Stimulated activated CD4-positive, alpha-beta T cell treated with anti-CD3 and anti-CD28 coated beads, Interleukin-12 subunit alpha, Interleukin-12 subunit beta, amount 100 ng/mL, for 4 hours (primary cell): ENCODE data around the gene AADACL2.
"Not testable (repeated sequence)": the region's sequence is repeated elsewhere in the genome, so short reads cannot be mapped to it uniquely, and the experiment has no call there.

Experiments used
- DNase-seq: peaks from one replicate; pipeline ENCODE4 v3.0.0-alpha.2; 2020

AADACL2 gene

DNA sequence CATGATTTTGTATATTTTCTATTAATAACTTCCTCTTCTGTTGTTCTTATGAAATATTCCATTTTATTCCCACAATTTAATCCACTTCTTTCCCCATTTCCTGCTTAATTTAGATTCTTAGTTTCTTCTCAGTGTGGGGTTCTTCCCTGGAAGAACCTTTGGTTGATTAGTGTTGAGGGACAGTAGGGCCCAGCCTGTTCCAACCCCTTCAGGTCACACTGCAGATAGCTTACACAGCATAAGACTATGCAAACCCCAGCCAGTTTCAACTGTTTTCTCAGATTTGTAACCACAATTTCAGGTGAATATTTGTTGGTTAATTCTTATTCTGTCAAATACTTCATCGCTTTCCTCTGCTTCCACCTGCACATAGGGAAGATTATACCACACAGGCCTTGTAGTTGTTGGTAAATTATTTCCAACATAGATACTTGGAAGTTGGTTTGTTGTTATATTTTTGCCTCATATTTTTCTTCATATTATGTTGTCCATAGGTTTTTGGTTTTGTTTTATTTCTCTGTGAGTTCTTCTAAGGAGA lies 34.7 kb downstream of the AADACL2 start:
- no peak for DNase-seq

DNA sequence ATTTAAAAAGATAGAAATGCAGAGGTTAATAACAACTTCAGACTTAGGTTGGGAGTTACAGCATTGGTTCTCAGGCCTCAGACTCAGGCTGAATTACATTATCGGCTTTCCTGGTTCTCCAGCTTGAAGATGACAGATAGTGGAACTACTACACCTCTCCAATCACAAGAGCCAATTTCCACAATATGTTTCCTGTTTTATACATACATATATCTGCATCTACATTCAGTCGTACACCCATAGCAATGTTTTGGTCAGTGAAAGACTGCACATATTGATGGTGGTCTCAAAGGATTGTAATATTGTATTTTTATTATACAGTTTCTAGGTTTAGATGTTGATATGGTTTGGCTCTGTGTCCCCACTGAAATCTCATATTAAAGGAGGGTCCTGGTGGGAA lies 35.4 kb downstream of the AADACL2 start:
- no peak for DNase-seq

DNA sequence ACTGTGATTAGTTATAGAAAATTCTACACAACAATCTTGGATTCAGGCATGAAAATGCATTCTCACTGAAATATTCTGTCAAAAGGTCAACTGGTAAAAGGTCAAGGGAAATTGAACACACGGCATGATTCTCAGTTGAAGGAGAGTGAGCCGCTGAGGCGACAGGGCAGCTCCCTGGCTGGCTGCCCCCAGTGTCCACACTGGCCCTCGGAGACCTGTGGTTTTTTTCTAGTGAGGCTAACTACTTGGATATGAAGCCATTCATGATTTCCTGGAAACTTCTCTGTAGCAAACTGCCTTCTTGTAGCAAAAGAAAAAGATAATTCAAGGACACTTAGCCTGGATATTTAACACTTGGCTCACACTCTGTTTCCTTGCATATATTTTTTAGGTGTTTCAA lies 37.2 kb downstream of the AADACL2 start:
- no peak for DNase-seq

DNA sequence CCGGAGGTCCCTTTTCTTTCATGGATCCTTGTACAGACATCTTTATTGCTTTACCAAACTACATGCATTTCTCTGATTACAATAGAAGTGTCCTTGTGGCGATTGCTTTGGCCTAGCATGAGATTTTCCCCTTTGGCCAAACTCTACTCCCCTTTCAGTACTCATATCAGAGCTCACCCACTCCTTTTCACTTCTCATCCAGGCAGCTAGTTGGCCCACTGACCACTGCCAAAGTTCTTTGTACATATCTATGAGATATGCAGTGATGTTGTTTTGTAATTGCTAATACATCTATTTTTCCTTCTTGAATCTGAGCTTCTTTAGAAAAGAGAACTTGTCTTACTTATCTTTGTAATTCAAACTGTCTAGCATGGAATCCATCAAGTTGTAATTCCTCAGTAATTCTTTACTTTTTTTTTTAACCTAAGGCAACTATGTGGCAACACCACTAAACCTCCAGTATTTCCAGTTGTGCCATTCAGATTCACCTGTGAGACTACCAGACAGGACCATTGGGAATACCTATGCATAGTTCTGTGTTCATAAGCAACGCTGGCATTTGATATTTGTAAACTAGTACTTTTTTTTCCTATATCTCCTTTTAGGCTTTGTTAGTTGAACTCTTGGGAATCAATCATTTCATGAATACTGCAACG lies 39.2 kb downstream of the AADACL2 start:
- no peak for DNase-seq

DNA sequence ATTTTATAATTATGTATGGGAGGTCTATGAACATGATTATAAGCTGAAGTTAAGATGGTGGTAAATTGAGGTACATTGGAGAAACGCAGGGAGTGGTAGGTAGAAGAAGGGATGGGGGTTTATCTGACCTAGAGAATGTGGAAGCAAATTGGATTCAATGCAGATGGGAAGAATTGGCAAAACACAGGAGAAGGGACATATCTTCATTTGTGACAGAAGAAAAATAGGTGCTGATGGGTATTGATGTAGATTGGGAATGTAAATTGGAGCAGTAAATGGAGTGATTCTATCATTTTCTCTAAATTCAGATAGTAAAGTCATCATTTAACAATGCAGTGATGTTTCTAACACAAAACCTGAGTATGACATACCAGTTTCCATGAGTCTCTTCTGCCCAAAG lies 40.5 kb downstream of the AADACL2 start:
- DNase-seq, result no peak

DNA sequence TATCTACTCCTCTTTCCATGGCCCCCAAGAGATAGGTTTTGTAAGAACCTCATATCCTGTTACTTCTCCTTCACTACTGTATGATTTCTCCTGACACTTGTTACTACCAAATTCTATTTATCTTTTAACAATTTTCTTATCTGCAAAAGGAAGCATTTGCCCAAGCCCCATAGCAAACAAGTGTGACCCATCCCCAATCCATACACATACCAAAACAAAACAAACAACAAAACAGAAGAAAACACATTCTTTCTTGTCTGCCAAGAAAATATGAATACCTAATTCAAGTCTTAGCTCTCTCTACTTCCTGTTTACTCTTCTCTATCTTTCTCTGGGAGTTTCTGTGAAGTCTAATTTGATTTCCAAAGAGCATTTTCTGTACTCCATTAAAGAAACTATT lies 41.2 kb downstream of the AADACL2 start:
- no peak for DNase-seq

GRCh38 chr3:151775314-151776258 lies 41.9 kb downstream of the AADACL2 start:
- DNase-seq, result no peak

DNA sequence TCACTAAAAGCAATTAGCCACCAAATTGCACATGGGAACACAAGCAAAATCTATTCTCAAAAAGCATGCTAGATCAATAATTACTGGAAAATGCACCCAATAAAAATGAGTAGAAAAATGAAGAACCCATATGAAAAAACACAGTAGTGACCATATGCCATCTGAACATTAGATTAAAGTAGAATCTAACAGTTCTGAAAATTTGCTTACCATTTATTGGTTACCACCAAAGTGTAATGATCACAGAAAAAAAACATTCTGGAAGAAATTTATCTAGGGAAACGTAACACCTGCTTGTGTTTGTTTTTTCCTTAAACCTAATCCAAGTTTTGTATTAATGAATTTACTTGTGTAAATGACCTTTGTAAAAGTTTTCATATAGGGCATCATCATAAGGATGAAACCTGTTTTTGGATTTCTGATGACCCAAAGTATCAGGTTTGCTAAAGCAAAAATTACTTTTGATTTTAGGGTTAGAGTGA lies 42.6 kb downstream of the AADACL2 start:
- DNase-seq, result no peak

- DNase-seq, result no peak
These were observed 44.2 kb downstream of the AADACL2 start for GRCh38 chr3:151777880-151778279.

- DNase-seq, result no peak
These were observed 53.9 kb downstream of the AADACL2 start for GRCh38 chr3:151787626-151788025.

DNA sequence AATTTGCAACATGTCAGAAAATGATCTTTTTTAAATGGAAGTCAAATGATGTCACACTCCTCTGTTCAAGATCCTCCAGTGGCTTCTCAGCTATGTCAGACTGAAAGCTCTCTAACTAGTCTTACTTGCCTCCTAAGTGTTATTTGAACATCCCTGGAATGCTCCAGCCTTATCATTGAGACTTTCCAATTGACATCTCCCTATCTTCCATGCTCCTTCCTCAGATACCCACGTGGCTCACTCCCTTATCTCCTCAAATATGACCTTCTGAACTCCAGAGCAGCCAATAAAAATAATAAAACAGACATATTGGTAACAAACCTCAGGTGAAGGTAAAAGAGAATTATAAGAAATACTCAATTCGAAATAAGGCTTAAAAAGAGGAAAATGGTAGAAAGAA lies 54.7 kb downstream of the AADACL2 start:
- no peak for DNase-seq

DNA sequence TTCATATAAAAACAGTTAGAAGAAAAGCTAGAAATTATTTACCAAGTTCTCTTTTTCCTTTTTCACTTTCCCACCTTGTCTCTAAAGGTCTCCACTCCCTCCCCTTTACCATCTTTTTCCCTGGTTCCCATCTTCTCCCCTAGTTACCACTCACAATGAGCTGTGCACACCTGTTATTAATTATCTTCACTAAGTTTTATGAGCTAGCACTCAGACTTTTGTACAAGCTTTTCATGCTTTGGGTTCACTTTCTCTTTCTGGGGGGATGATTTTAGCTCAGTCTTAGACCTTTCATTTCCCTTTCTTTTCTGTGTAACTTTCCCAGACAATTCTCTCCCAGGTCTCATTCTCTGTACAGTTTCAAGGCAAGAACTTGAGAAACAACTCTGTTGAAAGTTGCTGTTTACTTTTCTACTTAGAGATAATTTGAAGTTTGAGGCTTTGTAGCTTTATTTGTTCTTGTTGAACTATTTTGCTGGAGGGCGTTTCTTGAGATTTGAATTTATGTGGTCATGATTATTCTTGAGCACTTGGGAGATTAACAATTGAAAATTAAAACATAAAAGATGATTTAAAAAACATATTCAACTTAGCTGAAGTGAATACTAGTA lies 56.2 kb downstream of the AADACL2 start:
- DNase-seq, result no peak

DNA sequence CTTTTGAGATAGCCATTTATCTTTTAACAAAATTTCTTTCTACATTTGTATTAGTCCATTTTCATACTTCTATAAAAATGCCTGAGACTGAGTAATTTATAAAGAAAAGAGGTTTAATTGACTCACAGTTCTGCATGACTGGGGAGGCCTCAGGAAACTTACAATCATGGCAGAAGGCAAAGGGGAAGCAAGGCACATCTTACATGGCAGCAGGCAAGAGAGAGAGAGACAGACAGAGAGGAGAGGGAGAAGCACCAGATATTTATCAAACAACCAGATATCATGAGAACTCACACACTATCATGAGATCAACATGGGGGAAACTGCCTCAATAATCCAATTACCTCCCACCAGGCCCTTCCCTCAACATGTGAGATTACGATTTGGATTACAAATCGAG lies 57.0 kb downstream of the AADACL2 start:
- DNase-seq, result not testable (repeated sequence)

DNA sequence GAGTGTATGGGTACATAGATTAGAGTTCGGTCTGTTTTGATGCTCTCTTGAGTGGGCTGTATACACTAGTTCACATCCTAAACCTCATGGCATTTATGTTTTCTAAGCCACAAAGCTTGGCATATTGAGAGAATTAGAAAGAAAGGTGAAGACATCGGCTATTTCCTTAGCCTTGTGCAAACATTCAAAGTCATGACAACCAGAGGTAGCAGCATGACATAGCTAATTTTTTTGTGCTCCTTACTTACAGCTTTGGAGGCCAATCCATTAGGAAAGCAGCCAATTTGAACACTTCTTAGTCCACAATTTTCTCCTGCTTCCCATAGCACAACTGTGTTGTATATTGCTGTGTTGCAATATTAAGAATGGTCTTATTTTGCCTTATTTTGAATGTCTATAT lies 58.7 kb downstream of the AADACL2 start:
- no peak for DNase-seq

- DNase-seq, result no peak
These were observed 59.9 kb downstream of the AADACL2 start for GRCh38 chr3:151793636-151794035.

DNA sequence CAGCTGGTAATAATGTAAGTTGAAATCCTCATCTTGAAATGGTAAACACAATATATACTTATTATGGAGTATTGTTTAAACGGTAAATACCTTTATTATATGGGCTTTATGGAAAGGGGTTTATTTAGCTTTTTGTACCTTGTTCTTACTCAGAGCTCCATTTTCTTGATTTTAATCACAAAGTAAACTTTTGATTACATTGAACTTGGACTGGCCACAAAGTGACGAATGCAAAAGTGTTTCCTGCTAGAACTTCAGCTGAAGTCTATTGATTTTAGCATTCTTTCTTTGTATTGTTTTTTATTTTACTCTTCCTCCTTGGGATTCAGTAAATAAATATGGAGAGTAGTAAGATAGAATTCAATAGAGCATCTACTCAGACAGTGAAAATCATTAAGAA lies 60.4 kb downstream of the AADACL2 start:
- no peak for DNase-seq

DNA sequence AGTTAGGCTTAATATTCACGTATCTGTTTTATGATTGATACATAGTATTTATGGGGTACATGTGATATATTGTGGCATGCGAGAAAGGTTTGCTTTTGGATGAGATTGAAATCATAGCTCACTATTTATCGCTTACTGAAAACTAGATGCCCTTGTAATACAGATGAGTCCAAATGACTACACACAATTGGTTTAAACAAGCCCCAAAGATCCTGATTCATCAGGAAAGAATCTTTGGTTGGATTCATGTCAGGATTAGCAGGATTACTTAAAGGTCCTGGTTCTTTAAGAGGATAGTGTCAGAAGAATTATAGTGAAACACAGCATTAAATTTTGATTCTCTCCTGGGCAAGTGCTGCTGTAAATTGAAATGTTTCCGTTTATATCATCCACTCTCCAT lies 61.5 kb downstream of the AADACL2 start:
- no peak for DNase-seq

- DNase-seq, result no peak
These were observed 62.5 kb downstream of the AADACL2 start for GRCh38 chr3:151796105-151796680.

- DNase-seq, result no peak
These were observed 64.7 kb downstream of the AADACL2 start for GRCh38 chr3:151798466-151798865.

DNA sequence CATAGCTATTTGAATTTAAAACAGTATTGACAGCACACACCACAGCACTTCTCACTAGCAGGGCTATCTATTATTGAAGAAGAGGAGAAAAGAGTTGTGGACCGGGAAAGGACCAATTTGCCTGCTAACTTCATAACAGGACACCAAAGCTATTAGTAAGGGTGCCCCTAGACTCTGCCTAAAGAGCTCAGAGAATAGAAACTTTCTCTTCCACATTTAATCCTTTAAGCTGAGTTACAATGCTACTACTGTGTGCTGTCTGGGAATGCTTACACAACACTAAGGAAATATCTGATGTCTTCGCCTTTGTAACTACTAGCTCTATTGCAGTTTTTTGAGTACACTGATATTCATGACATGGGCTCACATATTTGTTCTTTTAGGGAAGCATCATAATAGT lies 66.7 kb downstream of the AADACL2 start:
- no peak for DNase-seq

- DNase-seq, result no peak
These were observed 70.5 kb downstream of the AADACL2 start for GRCh38 chr3:151804267-151804666.

GRCh38 chr3:151806838-151807237 lies 73.1 kb downstream of the AADACL2 start:
- no peak for DNase-seq
